Stimulated activated CD8-positive, alpha-beta memory T cell treated with anti-CD3 and anti-CD28 coated beads, Interleukin-15, amount 100 ng/mL, for 24 hours (primary cell): Measurements from ENCODE around the gene KRT1.

Source experiments
- DNase-seq: peaks from one replicate; pipeline ENCODE4 v3.0.0-alpha.2; 2020; ENCODE audit warnings: low read depth

Gene KRT1

GRCh38 chr12:52634266-52635056 is 45.7 kb downstream of the KRT1 start:
- no peak for DNase-seq

DNA sequence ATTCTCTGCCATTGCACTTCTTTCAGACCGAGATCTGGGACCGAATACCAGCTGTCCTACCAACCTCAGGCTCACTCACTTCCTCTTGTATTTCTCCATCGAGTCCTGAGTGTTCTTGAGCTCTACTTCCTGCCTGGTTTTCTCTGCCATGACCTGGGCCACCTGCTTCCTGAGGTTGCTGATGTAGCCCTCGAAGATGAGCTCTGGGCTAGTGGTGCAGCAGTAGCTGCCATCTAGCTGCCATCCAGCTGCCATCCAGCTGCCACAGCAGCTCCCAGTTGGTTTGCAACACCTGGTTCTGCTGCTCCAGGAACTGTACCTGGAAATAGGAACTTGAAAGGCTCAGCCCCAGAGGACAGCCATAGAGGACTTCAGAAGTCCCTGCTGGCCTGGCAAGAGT is 46.8 kb downstream of the KRT1 start:
- no peak for DNase-seq

GRCh38 chr12:52632656-52633055 is 47.6 kb downstream of the KRT1 start:
- DNase-seq, result no peak

- no peak for DNase-seq
Observed at GRCh38 chr12:52631676-52632459, 48.3 kb downstream of the KRT1 start.

DNA sequence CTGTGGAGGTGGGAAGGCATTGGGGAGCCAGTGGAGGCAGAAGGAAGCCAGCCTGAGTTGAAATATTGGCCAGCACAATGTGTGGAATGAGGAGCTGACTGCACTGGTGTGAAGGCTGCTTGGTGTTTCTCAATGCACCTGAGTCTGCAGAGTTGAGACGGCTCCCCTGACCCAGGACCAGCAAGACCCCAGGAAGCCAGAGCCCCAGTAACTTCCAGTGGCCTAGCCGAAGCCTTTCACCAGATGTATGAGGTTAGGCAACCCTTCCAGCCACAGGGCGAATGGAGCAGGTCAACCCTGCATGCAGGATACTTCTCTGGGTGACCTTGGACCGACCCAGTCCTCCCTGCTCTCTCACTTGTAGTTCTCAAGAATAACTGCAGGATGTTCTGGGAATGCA is 48.9 kb downstream of the KRT1 start:
- no peak for DNase-seq

DNA sequence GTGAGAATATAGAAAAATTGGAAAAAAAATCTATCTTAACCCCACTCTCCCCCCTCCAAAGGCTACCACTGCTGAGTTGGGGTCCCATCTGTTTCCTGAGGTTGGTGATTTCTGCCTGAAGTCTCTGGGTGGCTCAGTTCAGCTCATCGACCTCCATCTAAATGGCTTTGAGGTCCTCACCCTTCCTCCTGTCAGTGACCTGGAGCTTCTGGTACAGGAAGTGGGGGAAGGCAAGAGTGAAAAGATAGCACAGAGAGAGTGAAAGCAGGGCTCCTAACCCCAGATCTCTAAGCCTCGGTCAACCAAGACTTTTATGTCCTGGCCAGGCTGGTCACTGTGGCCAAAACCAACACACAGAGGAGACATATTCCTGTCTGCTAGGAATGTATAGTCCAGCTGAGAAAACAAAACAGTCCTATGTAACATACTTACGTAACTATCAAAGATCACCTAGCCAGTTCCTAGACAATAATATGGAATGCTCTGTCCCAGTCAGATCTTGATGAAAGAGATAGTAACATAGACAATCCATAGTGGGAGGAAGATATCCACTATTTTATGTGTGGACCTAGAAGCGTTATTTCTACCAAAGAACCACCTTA is 49.5 kb downstream of the KRT1 start:
- DNase-seq, result no peak

GRCh38 chr12:52630008-52630500 is 50.2 kb downstream of the KRT1 start:
- no peak for DNase-seq

GRCh38 chr12:52629281-52630007 is 50.8 kb downstream of the KRT1 start:
- no peak for DNase-seq

DNA sequence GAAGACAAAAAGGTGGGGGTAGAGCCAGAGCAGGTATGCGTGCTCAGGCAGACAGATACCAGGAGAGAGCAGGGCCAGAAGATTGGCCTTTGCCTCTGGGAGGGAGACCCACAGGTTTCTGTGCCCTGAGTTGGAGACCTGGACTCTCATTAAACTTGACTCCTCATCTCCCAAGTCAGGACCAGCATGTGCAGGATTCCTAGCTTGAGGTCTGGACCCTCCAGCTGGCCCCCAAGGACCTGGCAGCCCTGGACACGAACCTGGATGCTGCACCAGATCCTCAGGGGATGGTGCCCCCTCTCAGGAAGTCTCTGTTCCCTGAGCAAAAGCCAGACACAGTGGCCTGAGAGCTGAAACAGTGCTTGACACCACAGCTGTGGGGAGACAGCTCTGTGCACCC is 51.4 kb downstream of the KRT1 start:
- DNase-seq, result no peak

GRCh38 chr12:52628111-52628507 is 52.1 kb downstream of the KRT1 start:
- DNase-seq, result no peak

GRCh38 chr12:52627395-52628110 is 52.7 kb downstream of the KRT1 start:
- no peak for DNase-seq
